Ureter (tissue), 1 donor: Measurements from ENCODE around the gene SPATA45. TPM values are rescaled to one million over a fixed set of nuclear protein-coding genes. Genes with fewer than 3 reads are reported as not detected.

ENCODE experiments used
- DNase-seq: peaks from one replicate; pipeline ENCODE4 v3.0.0-alpha.2; 2020; ENCODE audit warnings: low spot score
- total RNA-seq: library from RNA; stranded (reverse); gene quantifications from one replicate; pipeline ENCODE4 v1.2.4, GENCODE V29; 2023
- donor health status: DM: yes; HTN: yes; CAD: no.

Gene SPATA45
- total RNA-seq, 1 donor from 2014 or later = not detected

GRCh38 chr1:212828395-212828794 is 19.1 kb downstream of the SPATA45 start:
- peak; percentile 0 for DNase-seq

- DNase-seq = peak; percentile 2
Measured at GRCh38 chr1:212827831-212828278, 19.6 kb downstream of the SPATA45 start.

- no peak for DNase-seq
Measured at GRCh38 chr1:212827171-212827776, 20.2 kb downstream of the SPATA45 start.

- DNase-seq = no peak
Measured at GRCh38 chr1:212825798-212826452, 21.5 kb downstream of the SPATA45 start.

DNA sequence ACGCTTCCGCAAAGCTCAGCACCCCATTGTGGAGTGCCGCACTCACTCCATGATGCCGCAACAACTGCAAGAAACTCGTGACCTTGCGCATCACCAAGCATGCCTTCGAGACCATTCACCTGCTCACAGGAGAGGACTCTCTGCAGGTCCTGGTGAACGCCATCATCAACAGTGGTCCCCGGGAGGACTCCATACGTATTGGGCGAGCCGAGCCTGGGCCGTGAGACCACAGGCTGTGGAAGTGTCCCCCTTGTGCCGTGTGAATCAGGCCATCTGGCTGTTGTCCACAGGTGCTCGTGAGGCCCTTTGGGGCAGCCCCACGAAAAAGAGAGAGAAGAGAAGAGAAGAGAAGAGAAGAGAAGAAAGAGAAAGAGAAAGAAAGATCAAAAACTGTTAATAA is 23.2 kb downstream of the SPATA45 start:
- no peak for DNase-seq

GRCh38 chr1:212822956-212823355 is 24.5 kb downstream of the SPATA45 start:
- DNase-seq = no peak

DNA sequence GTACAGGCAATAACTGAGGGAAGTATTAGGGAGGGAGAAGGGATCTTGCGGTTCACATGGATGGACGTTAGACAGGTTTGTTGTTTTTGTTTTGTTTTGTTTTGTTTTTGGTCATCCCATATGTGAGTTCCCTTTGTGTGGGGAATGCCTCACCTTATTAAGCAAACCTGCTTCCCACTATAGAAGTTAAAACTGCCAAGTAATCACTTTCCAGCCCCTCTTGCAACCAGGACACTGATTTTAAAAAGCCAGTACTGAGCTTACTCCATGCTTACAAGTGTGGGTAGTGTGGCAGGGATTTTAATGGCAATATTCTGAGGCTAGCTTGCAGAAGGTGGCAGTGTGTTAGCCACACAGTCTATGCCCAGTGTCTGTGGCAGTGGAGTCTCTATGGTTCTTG is 26.5 kb downstream of the SPATA45 start:
- no peak for DNase-seq

DNA sequence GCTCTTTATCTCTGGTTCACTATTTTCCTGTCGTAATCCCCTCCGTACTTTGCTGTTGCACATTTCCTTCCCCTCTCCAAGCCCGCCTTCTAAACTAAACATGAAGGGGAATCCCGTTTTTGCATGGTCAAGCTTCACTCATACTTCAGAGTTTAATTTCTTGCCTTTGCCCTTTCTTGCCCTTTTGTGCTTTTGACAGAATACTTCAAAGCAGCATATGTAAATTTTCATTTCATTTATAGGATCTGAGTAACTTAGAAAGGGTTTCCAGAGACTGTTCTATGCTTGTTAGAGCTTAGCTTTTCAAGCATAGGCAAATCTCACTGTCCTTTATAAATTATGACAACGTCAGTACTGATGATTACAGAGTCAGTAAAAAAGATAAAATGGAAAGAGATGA is 27.7 kb downstream of the SPATA45 start:
- no peak for DNase-seq

DNA sequence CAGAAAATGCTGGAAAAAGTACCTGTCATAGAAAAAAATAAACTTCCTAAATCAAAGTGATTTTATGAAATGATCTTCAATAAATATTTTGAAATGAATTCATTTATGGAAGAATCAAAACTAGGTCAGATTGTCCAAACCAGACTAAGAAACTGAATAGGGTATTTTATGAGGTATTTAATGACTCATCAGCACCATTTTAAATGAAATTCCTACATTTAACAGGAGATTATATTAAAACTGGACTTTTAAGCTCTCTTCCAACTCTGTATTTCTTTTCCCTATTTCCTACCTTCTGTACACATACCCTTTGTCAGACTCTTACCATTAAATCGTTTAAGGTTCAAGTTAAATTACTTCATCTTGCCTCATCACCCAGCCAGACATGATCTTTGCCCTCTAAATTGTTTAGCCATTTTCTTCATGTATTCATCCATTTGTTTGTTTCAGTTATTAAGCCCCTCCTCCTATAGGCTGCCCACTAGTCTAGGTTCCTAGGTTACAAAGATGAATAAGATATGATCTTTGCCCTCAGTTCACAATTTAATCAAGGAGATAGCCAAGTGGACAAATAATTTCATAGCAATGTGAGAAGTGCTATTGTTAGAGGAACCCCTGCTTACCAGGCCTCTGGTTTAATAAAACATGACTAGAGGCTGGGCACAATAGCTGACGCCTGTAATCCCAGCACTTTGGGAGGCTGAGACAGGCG is 30.7 kb downstream of the SPATA45 start:
- DNase-seq = no peak

DNA sequence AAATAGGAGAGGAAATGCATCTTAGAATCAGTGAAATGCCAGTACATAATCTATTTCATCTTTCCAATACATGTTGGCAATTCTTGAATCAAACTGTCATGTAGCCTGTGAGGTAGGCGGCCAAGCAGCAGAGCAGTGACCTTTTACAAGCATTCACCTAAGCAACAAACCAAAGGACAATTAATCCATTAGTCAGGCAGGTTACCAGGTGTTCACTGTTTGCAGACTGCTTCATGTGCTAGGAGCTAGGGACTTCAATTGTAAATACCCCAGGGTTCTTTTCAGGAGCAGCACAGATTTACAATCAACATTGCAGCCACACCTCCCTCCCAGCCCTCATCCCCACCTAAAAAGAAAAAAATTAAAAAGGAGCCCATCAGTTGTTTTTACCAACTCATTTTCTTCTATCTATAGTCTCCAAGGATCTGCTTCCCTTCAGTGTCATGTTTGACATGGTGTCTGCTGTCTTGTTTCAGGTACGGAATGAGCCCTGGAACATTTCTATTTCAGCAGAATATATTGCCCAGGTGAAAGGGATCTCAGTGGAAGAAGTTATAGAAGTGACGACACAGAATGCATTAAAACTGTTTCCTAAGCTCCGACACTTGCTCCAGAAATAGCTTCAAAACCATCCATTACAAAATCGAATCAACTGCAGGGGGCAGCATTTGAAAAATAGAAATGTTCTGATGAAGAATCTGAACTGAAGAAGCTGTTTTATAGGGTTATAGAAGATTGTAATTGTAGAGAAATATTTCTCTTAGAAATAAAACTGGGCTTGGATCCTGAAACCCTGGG is 32.7 kb downstream of the SPATA45 start:
- DNase-seq = no peak

GRCh38 chr1:212805767-212806166 is 41.7 kb downstream of the SPATA45 start:
- no peak for DNase-seq

DNA sequence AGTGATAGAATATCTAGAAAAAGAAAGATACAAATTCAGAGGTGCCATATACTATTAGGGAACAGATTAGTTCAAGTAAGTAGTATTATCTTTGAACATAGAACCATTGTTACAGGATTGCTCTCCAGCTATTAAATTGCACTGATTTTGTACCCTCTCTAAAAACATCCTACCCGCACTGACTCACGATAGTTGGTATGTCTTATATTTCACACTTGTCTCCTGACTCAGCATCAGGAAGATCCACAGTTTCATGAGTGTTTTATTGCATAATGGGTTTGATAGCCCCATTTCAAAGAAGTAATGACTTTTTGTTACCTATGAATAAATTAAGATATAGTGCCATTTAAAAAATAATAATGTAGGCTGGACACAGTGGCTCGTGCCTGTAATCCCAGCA is 49.8 kb downstream of the SPATA45 start:
- no peak for DNase-seq

GRCh38 chr1:212794561-212795014 is 52.9 kb downstream of the SPATA45 start:
- no peak for DNase-seq

- no peak for DNase-seq
Measured at GRCh38 chr1:212792396-212792908, 55.0 kb downstream of the SPATA45 start.

DNA sequence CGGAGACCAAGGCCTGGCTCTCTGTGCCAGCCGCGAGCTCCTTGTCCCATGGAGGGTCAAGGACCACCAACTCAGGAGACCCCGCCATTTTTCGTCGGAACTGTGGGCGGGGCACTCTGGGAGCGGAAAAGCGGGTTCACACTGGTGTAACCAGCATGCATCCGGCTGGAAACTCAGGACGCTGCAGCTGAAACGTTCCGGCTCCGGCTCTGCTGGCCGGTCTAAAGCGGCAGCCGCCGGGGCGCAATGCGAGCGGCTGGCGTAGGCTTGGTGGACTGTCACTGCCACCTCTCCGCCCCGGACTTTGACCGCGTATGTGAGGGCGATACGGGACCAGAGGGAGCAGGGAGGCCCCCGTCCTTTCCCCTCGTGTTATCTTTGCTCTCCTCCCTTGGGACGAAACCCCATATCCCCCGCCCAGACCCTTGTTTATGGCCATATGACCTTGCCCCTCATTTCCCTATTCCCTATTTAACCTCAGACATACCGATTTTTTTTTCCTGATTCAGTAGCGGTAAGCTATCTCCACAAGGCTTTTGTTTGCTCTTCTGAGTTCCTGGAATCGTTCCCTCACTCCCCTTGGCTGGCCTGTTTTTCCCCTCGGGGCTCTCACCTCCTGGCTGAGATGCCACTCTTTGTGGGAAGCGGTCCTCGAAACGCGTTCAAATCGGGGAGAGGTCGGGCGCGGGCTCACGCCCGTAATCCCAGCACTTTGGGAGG is 55.6 kb downstream of the SPATA45 start, which contains the start of the genes NSL1 and TATDN3:
Gene NSL1, minus strand, starts transcription at position 102 of the 720 bp plus-strand sequence. Its CDS starts 14 bp downstream, at position 88.
Gene TATDN3, plus strand, starts transcription at position 219 of the 720 bp plus-strand sequence. Its CDS starts 28 bp downstream, at position 247.
- DNase-seq = peak; percentile 95

- DNase-seq = peak; percentile 45
Measured at GRCh38 chr1:212791261-212791675, 56.2 kb downstream of the SPATA45 start.

GRCh38 chr1:212785871-212786270 is 61.6 kb downstream of the SPATA45 start:
- DNase-seq = no peak

- DNase-seq = no peak
Measured at GRCh38 chr1:212783976-212784375, 63.5 kb downstream of the SPATA45 start.

DNA sequence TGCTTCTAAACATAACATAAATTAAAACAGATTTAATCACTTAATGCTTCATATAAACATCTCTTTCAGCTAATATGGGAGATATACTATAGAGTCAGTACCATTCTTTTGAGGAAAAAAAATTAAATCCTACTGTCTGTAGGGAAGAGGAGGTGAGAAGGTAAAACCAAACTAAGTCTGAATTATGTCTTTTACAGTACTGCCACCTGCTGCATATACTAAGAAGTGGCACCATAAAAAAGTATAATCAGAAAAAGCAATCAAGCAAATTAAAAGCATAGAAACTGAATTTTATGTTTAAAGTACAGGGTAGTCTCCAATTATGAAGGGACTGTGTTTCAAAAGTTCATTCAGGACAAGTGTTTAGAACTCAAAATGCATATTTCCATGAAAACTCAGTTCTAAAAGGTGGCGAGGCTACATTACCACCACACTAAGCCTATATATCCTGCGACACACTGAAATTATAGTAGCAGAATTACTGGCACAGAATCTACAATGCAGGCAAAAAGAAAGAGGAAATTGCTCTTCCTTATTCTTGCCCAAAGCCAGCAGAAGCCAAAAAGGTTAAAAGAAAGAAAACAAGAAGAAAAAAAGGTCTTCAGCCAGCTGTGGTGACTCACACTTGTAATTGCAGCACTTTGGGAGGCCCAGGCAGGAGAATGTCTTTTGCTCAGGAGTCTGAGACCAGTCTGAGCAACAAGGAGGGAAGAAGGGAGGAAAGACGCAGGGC is 64.9 kb downstream of the SPATA45 start:
- DNase-seq = no peak

DNA sequence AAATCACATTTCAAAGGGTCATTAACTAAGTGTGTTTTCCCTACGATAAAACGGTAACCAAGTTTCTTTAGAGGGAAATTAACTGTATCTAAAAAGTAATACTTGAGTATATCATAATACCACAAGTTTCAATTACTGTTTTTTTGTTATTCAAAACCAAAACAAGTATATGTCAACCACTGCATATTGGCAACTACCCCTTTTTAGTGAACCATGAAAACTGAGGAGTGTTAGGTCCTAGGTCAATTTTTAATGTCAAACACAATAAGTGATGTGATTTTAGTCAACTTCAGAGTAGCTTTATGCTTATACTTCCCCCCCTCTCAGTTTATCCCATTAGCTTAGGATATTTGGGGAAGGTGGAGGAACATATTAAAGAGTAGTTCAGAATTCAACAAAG is 66.2 kb downstream of the SPATA45 start:
- no peak for DNase-seq
